ENCODE results near the gene KRTAP3-3.

DNA sequence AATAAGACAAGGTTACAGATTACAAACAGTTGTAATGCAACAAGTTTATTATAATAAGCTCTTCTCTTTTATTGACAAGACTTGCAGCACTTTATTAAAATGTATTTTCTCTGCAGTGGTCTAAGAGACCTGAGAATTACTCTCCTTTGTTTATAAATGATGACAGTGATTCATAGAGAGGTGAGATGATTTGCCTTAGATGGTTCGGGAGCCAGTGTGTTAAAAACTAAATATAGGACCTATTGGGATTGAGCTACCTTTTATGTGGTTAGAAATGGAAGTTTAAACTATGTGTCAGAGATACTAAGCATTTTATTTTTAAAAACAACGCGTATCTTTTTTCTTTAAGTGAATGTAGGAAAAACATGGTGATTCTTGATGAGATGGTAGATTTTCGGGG is 2.9 kb upstream of the KRTAP3-3 start:
- TF ChIP-seq, protein P1, sequence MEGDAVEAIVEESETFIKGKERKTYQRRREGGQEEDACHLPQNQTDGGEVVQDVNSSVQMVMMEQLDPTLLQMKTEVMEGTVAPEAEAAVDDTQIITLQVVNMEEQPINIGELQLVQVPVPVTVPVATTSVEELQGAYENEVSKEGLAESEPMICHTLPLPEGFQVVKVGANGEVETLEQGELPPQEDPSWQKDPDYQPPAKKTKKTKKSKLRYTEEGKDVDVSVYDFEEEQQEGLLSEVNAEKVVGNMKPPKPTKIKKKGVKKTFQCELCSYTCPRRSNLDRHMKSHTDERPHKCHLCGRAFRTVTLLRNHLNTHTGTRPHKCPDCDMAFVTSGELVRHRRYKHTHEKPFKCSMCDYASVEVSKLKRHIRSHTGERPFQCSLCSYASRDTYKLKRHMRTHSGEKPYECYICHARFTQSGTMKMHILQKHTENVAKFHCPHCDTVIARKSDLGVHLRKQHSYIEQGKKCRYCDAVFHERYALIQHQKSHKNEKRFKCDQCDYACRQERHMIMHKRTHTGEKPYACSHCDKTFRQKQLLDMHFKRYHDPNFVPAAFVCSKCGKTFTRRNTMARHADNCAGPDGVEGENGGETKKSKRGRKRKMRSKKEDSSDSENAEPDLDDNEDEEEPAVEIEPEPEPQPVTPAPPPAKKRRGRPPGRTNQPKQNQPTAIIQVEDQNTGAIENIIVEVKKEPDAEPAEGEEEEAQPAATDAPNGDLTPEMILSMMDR (IDR thresholded peaks at IDR 0.05; ENCODE audit: borderline replicate concordance, extremely low read depth, low read length, poor library complexity, severe bottlenecking) = no peak
- no peak for TF ChIP-seq EZH2 (IDR thresholded peaks at IDR 0.05; ENCODE audit: borderline replicate concordance, low read depth, low read length, severe bottlenecking)
